Parathyroid adenoma (tissue), 2 donors: ENCODE measurements around the gene IFNGR1.
A peak's percentile ranks its signal among the peaks of the same experiment; 100 is the strongest.

Experiments used
- H2AFZ ChIP-seq: fragments of 300-600 bp; sonication (generic); one replicate; pipeline ENCODE4 v1.7.0; 2017; ENCODE audit warnings: antibody characterized with exemption, mild to moderate bottlenecking
- H3K27ac ChIP-seq: fragments of 300-600 bp; sonication (generic); one replicate; pipeline ENCODE4 v1.7.0; 2017
- H3K27me3 ChIP-seq: fragments of 300-600 bp; sonication (generic); one replicate; pipeline ENCODE4 v1.7.0; 2017; ENCODE audit warnings: low read length; ENCODE audit not compliant: control insufficient read depth, insufficient read depth
- H3K36me3 ChIP-seq: fragments of 300-600 bp; sonication (generic); one replicate; pipeline ENCODE4 v1.7.0; 2017; ENCODE audit warnings: low read length; ENCODE audit not compliant: control insufficient read depth, insufficient read depth
- H3K4me1 ChIP-seq: fragments of 300-600 bp; sonication (generic); one replicate; pipeline ENCODE4 v1.7.0; 2017; ENCODE audit warnings: control low read depth
- H3K4me2 ChIP-seq: fragments of 300-600 bp; sonication (generic); one replicate; pipeline ENCODE4 v1.7.0; 2017; ENCODE audit warnings: low read length
- H3K4me3 ChIP-seq: fragments of 300-600 bp; sonication (generic); one replicate; pipeline ENCODE4 v1.7.0; 2017; ENCODE audit warnings: low read depth, low read length
- H3K79me2 ChIP-seq: fragments of 300-600 bp; sonication (generic); one replicate; pipeline ENCODE4 v1.7.0; 2017; ENCODE audit warnings: control low read depth
- H3K9ac ChIP-seq: fragments of 300-600 bp; sonication (generic); one replicate; pipeline ENCODE4 v1.7.0; 2017; ENCODE audit warnings: mild to moderate bottlenecking
- H3K9me3 ChIP-seq: fragments of 300-600 bp; sonication (generic); one replicate; pipeline ENCODE4 v1.7.0; 2017; ENCODE audit warnings: low read length; ENCODE audit not compliant: control insufficient read depth
- TF ChIP-seq, protein P1 (sequence below): fragments of 300-600 bp; sonication (generic); IDR thresholded peaks from one replicate; pipeline ENCODE4 v1.7.0; 2017; ENCODE audit warnings: antibody characterized with exemption, mild to moderate bottlenecking
- donor health status: primary hyperparathyroidism.

IFNGR1 gene

DNA sequence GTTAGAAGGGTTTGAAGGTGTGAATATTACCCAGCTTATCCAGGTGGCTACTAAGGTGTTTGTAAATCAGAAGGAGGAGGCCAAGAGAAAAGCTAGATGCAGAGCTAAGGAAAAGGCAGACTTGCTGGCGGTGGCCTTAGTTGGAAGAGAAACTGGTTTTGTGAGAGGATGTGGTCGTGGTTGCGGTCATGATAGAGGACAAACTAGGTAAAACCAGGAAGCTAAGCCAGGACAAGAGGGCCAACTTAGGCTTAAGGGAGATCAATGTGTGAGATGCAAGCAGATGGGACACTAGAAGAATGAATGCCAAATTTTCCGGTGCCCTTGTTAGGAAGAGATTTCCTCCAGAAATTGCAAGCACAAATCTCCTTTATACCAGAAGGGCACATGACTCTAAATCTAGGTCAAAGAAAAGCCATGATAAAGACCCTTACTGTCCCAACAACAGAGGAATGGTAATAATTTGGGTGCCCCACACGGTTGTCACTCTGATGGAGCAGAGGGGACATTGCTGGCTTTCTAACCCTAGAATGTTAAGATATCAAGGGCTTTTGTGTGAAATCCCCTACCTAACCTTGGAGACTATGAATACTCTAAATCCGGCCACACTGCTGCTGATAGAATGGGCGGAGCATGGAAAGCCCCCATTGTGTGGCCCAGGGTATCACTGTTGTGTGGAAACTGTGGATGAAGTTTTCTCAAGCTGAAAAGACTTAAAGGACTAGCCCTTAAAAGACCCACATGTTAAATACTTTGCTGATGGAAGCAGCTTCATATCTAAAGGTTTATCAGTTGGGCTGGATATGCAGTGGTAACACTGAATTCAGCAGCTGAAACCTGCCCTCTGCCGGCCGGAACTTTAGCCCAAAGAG is 53.6 kb downstream of the IFNGR1 start:
- Histone ChIP-seq H3K4me3 (peak overlapping the region; percentile 1), H3K36me3 (no peaks in the 10 kb centered on the region), H3K4me1 (peaks cover 6% of the 10 kb centered on the region), H3K9me3 (no peaks in the 10 kb centered on the region), H3K27me3 (no peaks in the 10 kb centered on the region), H3K79me2 (no peaks in the 10 kb centered on the region), H3K9ac (no peak overlapping the region), H2AFZ (no peak overlapping the region), H3K4me2 (peak overlapping the region; percentile 21), H3K27ac (no peak overlapping the region)
- TF ChIP-seq, protein P1, sequence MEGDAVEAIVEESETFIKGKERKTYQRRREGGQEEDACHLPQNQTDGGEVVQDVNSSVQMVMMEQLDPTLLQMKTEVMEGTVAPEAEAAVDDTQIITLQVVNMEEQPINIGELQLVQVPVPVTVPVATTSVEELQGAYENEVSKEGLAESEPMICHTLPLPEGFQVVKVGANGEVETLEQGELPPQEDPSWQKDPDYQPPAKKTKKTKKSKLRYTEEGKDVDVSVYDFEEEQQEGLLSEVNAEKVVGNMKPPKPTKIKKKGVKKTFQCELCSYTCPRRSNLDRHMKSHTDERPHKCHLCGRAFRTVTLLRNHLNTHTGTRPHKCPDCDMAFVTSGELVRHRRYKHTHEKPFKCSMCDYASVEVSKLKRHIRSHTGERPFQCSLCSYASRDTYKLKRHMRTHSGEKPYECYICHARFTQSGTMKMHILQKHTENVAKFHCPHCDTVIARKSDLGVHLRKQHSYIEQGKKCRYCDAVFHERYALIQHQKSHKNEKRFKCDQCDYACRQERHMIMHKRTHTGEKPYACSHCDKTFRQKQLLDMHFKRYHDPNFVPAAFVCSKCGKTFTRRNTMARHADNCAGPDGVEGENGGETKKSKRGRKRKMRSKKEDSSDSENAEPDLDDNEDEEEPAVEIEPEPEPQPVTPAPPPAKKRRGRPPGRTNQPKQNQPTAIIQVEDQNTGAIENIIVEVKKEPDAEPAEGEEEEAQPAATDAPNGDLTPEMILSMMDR: peak; percentile 83

DNA sequence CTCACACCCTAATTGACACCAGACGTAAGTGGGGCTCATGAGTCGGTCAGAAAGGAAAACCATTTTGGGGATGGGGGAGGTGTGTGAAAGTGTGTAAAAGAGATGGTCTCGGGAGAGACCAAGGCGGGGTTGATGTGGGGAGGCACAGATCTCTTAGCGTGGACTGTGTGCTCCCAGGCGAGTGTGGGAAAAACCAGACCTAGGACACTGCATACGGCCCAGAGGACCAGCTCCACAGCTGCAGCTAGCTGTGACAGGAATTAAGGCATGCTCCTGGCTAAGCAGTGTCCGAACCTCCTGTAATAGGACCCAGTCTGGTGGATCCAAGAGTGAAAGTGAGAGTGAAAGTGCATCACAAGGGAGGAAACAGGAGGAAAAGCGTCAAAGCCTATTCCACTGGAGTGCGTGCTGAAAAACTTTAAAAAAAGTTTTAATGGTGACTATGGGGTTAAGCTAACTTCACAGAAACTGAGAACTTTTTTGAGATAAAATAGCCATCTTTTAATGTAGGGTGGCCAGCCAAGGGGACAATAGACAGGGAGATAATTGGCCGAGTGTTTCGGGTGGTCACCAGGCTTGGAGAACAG is 55.4 kb downstream of the IFNGR1 start:
- TF ChIP-seq, protein P1: no peak

DNA sequence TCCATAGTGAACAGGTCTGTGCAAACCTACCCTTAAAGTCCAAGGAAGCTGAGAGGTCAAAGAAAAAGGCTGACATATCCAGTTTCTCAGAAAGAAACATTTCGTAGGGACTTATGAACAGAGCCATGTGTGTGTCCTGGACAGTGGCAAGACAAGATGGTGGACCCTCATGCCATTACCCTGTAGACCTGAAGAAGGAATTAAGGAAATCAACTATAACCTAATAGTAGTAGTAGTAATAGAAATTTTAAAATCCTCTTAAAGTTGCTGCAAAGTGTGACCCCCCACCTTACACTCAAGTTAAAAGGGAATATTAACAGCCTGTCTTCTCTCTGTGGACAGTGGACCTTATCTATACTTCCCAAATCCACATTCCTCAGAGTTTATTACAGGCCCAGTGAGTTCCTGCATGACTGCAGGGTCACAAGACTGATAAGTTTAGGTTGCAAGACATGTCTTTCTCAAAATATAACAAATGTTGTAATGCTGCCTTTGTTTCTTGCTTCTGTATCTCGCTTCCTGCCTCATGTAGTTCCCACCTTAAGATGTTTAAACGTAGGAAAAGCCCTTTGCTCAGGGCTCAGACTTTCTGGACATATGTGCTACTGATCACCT is 56.4 kb downstream of the IFNGR1 start:
- H3K9ac ChIP-seq: no peak overlapping the region
- no peaks in the 10 kb centered on the region for H3K79me2 ChIP-seq
- H2AFZ ChIP-seq: no peak overlapping the region
- H3K36me3 ChIP-seq: no peaks in the 10 kb centered on the region
- H3K27ac ChIP-seq: no peak overlapping the region
- no peak overlapping the region for H3K4me3 ChIP-seq
- H3K9me3 ChIP-seq: no peaks in the 10 kb centered on the region
- TF ChIP-seq, protein P1: no peak
- H3K27me3 ChIP-seq: no peaks in the 10 kb centered on the region
- H3K4me2 ChIP-seq: no peak overlapping the region
- H3K4me1 ChIP-seq: peaks cover 6% of the 10 kb centered on the region

More for the DNA sequence above, 55.4 kb downstream of the IFNGR1 start:
- H3K79me2 ChIP-seq: no peaks in the 10 kb centered on the region
- H3K27me3 ChIP-seq: no peaks in the 10 kb centered on the region
- H3K27ac ChIP-seq: no peak overlapping the region
- H2AFZ ChIP-seq: no peak overlapping the region
- H3K9me3 ChIP-seq: no peaks in the 10 kb centered on the region
- no peak overlapping the region for H3K4me3 ChIP-seq
- no peak overlapping the region for H3K4me2 ChIP-seq
- peaks cover 6% of the 10 kb centered on the region for H3K4me1 ChIP-seq
- H3K36me3 ChIP-seq: no peaks in the 10 kb centered on the region
- no peak overlapping the region for H3K9ac ChIP-seq

DNA sequence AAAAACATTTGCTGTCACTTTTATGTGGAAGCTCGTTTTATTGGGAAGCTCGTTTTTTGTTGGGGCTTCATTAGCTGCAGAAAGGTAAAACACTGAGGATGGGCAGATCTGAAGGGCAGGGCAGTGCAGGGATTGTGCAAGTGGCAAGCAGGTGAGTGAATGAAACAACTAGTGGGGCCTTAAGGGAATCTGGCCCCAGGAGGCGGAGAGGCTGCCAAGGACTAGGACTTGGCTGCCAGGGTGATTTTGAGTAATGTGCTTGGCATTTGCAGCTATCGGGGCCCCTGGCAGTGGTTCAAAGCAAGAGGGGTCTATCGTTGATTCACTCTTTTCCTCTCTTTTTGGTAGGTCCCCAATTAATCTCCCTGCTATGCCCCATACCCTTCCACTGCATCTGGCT is 57.2 kb downstream of the IFNGR1 start:
- no peaks in the 10 kb centered on the region for H3K36me3 ChIP-seq
- H3K27me3 ChIP-seq: no peaks in the 10 kb centered on the region
- no peak overlapping the region for H3K9ac ChIP-seq
- no peak overlapping the region for H3K4me3 ChIP-seq
- H3K4me1 ChIP-seq: peaks cover 6% of the 10 kb centered on the region
- H3K9me3 ChIP-seq: no peaks in the 10 kb centered on the region
- H3K27ac ChIP-seq: no peak overlapping the region
- no peak overlapping the region for H2AFZ ChIP-seq
- TF ChIP-seq, protein P1: no peak
- no peaks in the 10 kb centered on the region for H3K79me2 ChIP-seq
- no peak overlapping the region for H3K4me2 ChIP-seq
